ENCODE measurements around the gene SLC39A6.

GRCh38 chr18:36078751-36079529, 50.2 kb downstream of the SLC39A6 start:
- TF ChIP-seq POLR2A (IDR thresholded peaks at IDR 0.05; ENCODE audit: borderline replicate concordance, extremely low read depth, insufficient read depth, insufficient read length), result no peak
- no peak for TF ChIP-seq MAX (IDR thresholded peaks at IDR 0.05)

Measured in HCT116 (cell line).